Hematopoietic multipotent progenitor cell treated with erythropoietin and hydrocortisone succinate and interleukin-3 and kit ligand, for 17 days (in vitro differentiated cells): Measurements from ENCODE around the gene GNAS.

Experiments used
- DNase-seq: peaks from one replicate; pipeline ENCODE4 v3.0.0-alpha.2; 2015; ENCODE audit warnings: low spot score

Gene GNAS

DNA sequence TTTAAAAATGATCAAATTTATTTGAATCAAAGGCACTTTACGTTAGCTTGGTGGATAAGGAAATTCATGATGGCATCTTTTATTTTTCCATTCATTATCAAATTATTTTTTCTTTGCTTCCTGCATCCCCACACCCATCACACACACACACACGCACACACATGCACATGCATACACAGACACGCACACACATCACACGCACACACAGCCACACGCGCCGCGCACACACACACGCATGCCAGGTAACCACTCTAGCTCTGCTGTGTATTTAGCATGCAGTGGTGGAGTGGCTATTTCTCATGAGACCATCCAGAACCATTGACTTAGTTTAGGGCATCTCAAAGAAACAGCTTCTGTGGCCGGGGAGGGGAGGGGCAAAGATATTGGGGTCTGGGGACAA, 47.0 kb downstream of the GNAS start:
- no peak for DNase-seq

GRCh38 chr20:58900397-58900796, 47.9 kb downstream of the GNAS start:
- no peak for DNase-seq

- DNase-seq: no peak
These were observed 49.2 kb downstream of the GNAS start for GRCh38 chr20:58901488-58902402.

DNA sequence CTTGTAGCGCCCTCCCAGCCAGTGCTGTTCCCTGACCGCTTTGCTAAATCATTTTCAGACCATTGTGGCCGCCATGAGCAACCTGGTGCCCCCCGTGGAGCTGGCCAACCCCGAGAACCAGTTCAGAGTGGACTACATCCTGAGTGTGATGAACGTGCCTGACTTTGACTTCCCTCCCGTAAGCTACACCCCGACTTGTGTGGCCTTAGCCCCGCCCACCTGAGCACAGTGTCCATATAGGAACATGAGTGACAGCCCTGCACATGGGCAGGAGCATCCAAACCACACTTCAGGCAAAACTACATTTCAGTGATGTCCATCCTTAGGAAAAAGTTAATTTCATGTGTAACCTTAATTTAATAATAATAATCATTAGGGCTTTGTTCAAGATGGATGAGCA, 51.1 kb downstream of the GNAS start:
- no peak for DNase-seq

DNA sequence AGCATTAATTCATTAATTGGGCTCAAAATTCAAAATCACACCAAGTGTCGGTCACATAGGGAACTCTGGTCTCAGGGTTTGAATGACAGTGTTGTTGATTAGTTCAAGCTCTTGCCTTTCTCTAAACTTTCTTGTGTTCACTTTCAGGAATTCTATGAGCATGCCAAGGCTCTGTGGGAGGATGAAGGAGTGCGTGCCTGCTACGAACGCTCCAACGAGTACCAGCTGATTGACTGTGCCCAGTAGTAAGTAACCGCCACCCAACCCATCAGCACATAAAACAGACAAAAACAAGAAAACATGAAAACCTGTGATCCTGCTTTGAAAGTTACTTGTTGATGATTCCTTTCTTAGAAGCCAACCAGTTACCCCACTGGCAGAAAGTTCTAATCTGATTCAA, 52.7 kb downstream of the GNAS start:
- DNase-seq: no peak

GRCh38 chr20:58906111-58906510, 53.6 kb downstream of the GNAS start:
- DNase-seq: no peak

DNA sequence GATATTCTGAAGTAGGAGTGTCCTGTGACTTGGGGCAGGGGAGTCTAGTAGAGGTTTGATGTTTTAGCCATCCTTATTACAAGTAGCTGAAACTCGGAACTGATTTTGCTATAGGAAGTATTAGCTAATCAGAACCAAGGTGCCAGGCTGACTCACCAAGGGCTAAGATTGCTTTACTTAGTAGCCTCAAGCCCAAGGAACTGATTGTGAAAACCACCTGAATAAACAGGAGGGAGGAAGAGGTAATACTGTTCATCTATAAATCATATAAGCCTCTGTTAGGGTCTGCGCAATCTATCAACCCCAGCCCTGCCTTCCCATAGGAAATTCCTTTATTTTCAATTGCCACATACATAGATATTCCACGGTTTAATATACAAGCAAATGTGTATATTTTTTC, 54.4 kb downstream of the GNAS start:
- DNase-seq: no peak

- DNase-seq: no peak
These were observed 55.0 kb downstream of the GNAS start for GRCh38 chr20:58907320-58908137.

- no peak for DNase-seq
These were observed 55.7 kb downstream of the GNAS start for GRCh38 chr20:58908221-58908620.

- no peak for DNase-seq
These were observed 56.4 kb downstream of the GNAS start for GRCh38 chr20:58908941-58909340.

DNA sequence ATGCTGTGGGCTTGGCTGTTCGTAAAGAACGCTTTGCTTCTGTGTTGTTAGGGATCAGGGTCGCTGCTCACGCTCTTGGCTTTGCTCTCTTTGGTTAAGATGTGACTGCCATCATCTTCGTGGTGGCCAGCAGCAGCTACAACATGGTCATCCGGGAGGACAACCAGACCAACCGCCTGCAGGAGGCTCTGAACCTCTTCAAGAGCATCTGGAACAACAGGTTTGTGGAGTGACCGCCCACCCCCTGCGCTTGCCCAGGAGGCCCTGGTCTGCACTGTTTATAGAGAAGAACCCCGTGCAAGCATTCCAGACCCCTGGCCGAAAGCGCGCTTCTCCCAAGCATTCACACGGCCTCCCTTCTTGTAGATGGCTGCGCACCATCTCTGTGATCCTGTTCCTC, 57.1 kb downstream of the GNAS start:
- no peak for DNase-seq

DNA sequence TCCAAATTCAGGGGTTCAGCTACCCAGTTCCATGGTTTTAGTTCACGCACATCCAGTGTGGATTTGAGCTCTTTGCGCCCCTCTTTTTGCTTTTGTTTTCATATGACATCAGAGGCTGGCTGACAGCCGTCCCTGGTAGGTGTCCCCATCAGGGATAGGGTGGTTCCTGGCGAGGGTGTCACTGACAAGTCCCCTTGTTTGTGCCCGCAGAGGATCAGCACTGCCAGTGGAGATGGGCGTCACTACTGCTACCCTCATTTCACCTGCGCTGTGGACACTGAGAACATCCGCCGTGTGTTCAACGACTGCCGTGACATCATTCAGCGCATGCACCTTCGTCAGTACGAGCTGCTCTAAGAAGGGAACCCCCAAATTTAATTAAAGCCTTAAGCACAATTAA, 58.0 kb downstream of the GNAS start:
- no peak for DNase-seq

GRCh38 chr20:58911309-58911708, 58.8 kb downstream of the GNAS start:
- DNase-seq: no peak

GRCh38 chr20:58911970-58912369, 59.5 kb downstream of the GNAS start:
- DNase-seq: no peak

DNA sequence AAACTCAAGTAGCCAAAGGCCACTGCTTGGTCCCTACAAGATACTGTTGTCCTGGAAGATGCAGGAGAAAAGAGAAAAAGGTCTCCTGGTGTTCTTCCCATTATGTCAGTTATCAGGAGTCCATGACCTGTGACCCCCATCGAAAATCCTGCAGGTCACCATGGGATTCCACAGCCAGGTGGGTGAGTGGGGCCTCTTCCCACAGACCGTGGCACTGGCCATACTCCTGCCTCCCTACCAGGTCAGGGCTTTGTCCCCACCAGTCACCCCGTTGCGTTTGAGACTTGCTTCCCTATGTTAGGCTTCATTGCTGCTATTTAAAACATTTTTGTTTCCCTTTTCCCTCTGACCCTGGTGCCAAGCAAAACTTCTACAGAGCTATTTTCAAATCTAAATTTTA, 60.6 kb downstream of the GNAS start:
- DNase-seq: no peak

GRCh38 chr20:58918621-58919020, 66.1 kb downstream of the GNAS start:
- DNase-seq: no peak

GRCh38 chr20:58921564-58921963, 69.0 kb downstream of the GNAS start:
- no peak for DNase-seq

DNA sequence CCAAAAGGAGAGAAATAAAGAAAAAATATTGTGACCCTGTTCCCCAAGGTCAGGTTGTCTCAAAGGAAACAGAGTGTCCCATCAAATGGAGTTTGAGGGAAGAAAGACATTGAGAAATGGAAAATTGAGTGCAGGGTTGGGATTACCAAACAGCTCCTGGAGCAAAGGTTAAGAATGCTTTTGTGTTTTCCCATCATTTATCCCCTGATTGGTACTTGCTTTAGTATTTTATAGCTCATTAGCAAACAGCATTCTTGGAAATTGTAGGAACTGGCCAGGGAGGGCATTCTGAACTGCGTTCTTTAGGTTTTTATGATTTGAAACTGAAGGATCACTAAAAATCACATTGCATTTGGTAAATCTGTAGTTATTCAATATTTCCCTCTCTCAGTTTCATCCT, 69.5 kb downstream of the GNAS start:
- no peak for DNase-seq

DNA sequence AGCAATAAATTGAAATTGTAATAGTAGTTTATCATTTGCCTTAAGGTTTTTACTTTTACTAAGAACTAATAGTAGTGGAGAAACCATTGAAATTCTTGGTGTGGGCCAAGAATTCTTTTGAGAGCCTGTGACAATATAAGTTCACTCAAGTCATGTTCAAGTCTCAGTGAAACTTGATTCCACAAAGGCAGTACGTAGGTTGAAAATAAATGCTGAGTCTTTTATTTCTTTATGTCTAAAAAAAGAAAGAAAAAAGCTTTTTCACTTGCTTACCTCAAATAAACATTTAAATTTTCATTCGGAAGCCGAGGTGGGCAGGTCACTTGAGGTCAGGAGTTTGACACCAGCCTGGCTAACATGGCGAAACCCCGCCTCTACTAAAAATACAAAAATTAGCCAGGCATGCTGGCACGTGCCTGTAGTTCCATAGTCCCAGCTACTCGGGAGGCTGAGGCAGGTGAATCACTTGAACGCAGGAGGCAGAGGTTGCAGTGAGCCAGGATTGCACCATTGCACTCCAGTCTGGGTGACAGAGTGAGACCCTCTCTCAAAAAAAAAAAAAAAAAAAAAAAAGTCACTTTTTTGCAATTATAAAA, 70.7 kb downstream of the GNAS start:
- DNase-seq: no peak

DNA sequence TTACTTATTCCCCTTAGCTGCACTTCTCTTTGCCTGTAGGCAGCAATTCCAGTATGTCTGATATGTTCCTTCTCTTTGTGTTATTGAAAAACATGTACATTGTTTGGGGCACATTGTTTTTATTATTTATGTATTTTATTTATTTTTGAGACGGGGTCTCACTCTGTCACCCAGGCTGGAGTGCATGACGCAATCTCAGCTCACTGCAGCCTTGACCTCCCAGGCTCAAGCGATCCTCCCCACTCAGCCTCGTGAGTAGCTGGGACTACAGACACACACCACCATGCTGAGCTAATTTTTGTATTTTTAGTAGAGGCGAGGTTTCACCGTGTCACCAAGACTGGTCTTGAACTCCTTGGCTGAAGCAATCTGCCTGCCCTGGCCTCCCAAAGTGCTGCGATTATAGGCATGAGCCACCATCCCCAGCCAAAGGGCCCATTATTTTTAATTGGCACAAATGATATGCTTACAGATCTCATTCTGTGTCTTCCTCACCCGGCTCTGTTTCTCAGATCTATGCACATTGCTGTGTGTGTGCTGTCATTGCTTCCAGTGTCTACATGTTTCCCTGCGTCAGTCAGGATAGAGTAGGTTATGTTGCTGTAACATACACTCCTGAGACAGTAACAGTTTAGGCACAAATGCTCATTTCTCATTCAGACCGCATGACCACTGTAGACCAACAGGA, 74.4 kb downstream of the GNAS start:
- DNase-seq: no peak

- no peak for DNase-seq
These were observed 75.1 kb downstream of the GNAS start for GRCh38 chr20:58927490-58928061.

GRCh38 chr20:58930496-58930895, 78.0 kb downstream of the GNAS start:
- DNase-seq: no peak
